GM23338 (cell line): ENCODE results near the gene CCDC80. TPM values are rescaled to one million over a fixed set of nuclear protein-coding genes. Genes with fewer than 3 reads are reported as not detected.
A peak's percentile ranks its signal among the peaks of the same experiment; 100 is the strongest.

ENCODE experiments used
- ATAC-seq: fragments of 200-7000 bp; cut with Tn5 transposase; 3 replicates; pipeline ENCODE4 v1.9.1; 2020
- DNase-seq: peaks from one replicate; pipeline ENCODE4 v3.0.0-alpha.2; 2015; ENCODE audit warnings: low spot score
- H2AFZ ChIP-seq: fragments of 200-600 bp; sonication (generic); 2 replicates; pipeline ENCODE4 v1.8.0; 2016; ENCODE audit warnings: antibody characterized with exemption, mild to moderate bottlenecking, moderate library complexity
- H3F3A ChIP-seq: fragments of 200-600 bp; sonication (generic); replicated peaks from 2 replicates; pipeline ENCODE4 v1.8.0; 2017; ENCODE audit warnings: antibody characterized with exemption, mixed run types, low read depth
- H3K27ac ChIP-seq: fragments of 200-600 bp; sonication (generic); 2 replicates; pipeline ENCODE4 v1.6.1; 2016; ENCODE audit warnings: low read depth
- H3K27me3 ChIP-seq: fragments of 200-600 bp; sonication (generic); 2 replicates; pipeline ENCODE4 v1.8.0; 2016; ENCODE audit warnings: mild to moderate bottlenecking, mixed run types, moderate library complexity; ENCODE audit not compliant: insufficient read depth
- H3K36me3 ChIP-seq: fragments of 200-600 bp; sonication (generic); 2 replicates; pipeline ENCODE4 v1.8.0; 2016; ENCODE audit warnings: mild to moderate bottlenecking; ENCODE audit not compliant: insufficient read depth
- H3K4me1 ChIP-seq: fragments of 200-600 bp; sonication (generic); 2 replicates; pipeline ENCODE4 v1.8.0; 2016; ENCODE audit warnings: mild to moderate bottlenecking, moderate library complexity; ENCODE audit not compliant: insufficient read depth
- H3K4me2 ChIP-seq: fragments of 200-600 bp; sonication (generic); 2 replicates; pipeline ENCODE4 v1.7.1; 2017; ENCODE audit warnings: mixed run types
- H3K4me3 ChIP-seq: fragments of 200-600 bp; sonication (generic); 2 replicates; pipeline ENCODE4 v1.6.1; 2016; ENCODE audit warnings: mixed run types
- H3K79me2 ChIP-seq: fragments of 200-600 bp; sonication (generic); replicated peaks from 2 replicates; pipeline ENCODE4 v1.8.0; 2017; ENCODE audit warnings: mild to moderate bottlenecking; ENCODE audit not compliant: insufficient read depth
- H3K9me2 ChIP-seq: fragments of 200-600 bp; sonication (generic); 2 replicates; pipeline ENCODE4 v1.8.0; 2017; ENCODE audit not compliant: insufficient read depth
- H4K20me1 ChIP-seq: fragments of 200-600 bp; sonication (generic); replicated peaks from 2 replicates; pipeline ENCODE4 v1.8.0; 2017; ENCODE audit warnings: mild to moderate bottlenecking; ENCODE audit not compliant: insufficient read depth
- H3K27ac Mint-ChIP-seq: 2 replicates; pipeline ENCODE4 v1.8.0; 2020; ENCODE audit warnings: inconsistent platforms, mild to moderate bottlenecking, moderate library complexity, mixed read lengths
- H3K27me3 Mint-ChIP-seq: 3 replicates; pipeline ENCODE4 v1.8.0; 2022; ENCODE audit warnings: low read depth, mild to moderate bottlenecking, moderate library complexity, mixed read lengths, inconsistent platforms; ENCODE audit not compliant: insufficient read depth, poor library complexity
- H3K36me3 Mint-ChIP-seq: 3 replicates; pipeline ENCODE4 v1.8.0; 2021; ENCODE audit warnings: low read depth, mild to moderate bottlenecking, inconsistent platforms, moderate library complexity, mixed read lengths
- H3K4me1 Mint-ChIP-seq: 3 replicates; pipeline ENCODE4 v1.8.0; 2020; ENCODE audit warnings: mild to moderate bottlenecking, inconsistent platforms, mixed read lengths
- H3K4me3 Mint-ChIP-seq: 3 replicates; pipeline ENCODE4 v1.8.0; 2021; ENCODE audit warnings: moderate library complexity, mild to moderate bottlenecking, inconsistent platforms, mixed read lengths
- H3K9me3 Mint-ChIP-seq: 3 replicates; pipeline ENCODE4 v1.8.0; 2020; ENCODE audit warnings: moderate library complexity, mild to moderate bottlenecking, inconsistent platforms, mixed read lengths
- JUNB ChIP-seq: IDR thresholded peaks from one replicate; pipeline ENCODE4 v1.6.1; 2016; ENCODE audit warnings: antibody characterized with exemption; ENCODE audit not compliant: unreplicated experiment
- STAT1 ChIP-seq: IDR thresholded peaks from one replicate; pipeline ENCODE4 v1.6.1; 2016; ENCODE audit warnings: antibody characterized with exemption; ENCODE audit not compliant: unreplicated experiment
- ZNF114 ChIP-seq: fragments of 250-450 bp; sonication (Bioruptor Pico); IDR thresholded peaks from 2 replicates; pipeline ENCODE4 v1.5.0; 2020; ENCODE audit warnings: mild to moderate bottlenecking, moderate library complexity
- ZNF331 ChIP-seq: fragments of 250-450 bp; sonication (Bioruptor Pico); IDR thresholded peaks from 2 replicates; pipeline ENCODE4 v1.5.0; 2020; ENCODE audit warnings: low read depth, mild to moderate bottlenecking, moderate library complexity
- polyA plus RNA-seq: library from polyadenylated mRNA; unstranded; fragments of >200 nt; fragmentation: Nextera tagmentation; extraction: Ambion mirVana; gene quantifications from 2 replicates; pipeline ENCODE4 v1.2.1, GENCODE V29; 2016
- total RNA-seq: library from RNA; depleted of rRNA; stranded (reverse); fragments of >200 nt; shearing (Covaris generic); gene quantifications from 2 replicates; pipeline ENCODE4 v1.2.3, GENCODE V29; 2014
- TF ChIP-seq, protein P1 (sequence below): fragments of 250-450 bp; sonication (Bioruptor Pico); IDR thresholded peaks from 2 replicates; pipeline ENCODE4 v1.5.0; 2020; ENCODE audit warnings: mild to moderate bottlenecking, moderate library complexity
- TF ChIP-seq, protein P2 (sequence below): IDR thresholded peaks from 2 replicates; pipeline ENCODE4 v1.6.1; 2016; ENCODE audit warnings: antibody characterized with exemption
- TF ChIP-seq, protein P3 (sequence below), 2 experiments: fragments of 200-600 bp in 1 of 2; sonication (generic) in 1 of 2; conservative IDR thresholded peaks; 2 replicates each; pipeline versions ENCODE4 v1.5.1 to v1.6.1; 2016 to 2017; ENCODE audit warnings: antibody characterized with exemption in 2 of 2, low read depth in 2 of 2, mild to moderate bottlenecking in 2 of 2, moderate library complexity in 1 of 2

The CCDC80 gene
- total and polyA plus RNA-seq, 2 experiments from 2014 or later: 5.4 to 6.7 TPM

- TF ChIP-seq, protein P1, sequence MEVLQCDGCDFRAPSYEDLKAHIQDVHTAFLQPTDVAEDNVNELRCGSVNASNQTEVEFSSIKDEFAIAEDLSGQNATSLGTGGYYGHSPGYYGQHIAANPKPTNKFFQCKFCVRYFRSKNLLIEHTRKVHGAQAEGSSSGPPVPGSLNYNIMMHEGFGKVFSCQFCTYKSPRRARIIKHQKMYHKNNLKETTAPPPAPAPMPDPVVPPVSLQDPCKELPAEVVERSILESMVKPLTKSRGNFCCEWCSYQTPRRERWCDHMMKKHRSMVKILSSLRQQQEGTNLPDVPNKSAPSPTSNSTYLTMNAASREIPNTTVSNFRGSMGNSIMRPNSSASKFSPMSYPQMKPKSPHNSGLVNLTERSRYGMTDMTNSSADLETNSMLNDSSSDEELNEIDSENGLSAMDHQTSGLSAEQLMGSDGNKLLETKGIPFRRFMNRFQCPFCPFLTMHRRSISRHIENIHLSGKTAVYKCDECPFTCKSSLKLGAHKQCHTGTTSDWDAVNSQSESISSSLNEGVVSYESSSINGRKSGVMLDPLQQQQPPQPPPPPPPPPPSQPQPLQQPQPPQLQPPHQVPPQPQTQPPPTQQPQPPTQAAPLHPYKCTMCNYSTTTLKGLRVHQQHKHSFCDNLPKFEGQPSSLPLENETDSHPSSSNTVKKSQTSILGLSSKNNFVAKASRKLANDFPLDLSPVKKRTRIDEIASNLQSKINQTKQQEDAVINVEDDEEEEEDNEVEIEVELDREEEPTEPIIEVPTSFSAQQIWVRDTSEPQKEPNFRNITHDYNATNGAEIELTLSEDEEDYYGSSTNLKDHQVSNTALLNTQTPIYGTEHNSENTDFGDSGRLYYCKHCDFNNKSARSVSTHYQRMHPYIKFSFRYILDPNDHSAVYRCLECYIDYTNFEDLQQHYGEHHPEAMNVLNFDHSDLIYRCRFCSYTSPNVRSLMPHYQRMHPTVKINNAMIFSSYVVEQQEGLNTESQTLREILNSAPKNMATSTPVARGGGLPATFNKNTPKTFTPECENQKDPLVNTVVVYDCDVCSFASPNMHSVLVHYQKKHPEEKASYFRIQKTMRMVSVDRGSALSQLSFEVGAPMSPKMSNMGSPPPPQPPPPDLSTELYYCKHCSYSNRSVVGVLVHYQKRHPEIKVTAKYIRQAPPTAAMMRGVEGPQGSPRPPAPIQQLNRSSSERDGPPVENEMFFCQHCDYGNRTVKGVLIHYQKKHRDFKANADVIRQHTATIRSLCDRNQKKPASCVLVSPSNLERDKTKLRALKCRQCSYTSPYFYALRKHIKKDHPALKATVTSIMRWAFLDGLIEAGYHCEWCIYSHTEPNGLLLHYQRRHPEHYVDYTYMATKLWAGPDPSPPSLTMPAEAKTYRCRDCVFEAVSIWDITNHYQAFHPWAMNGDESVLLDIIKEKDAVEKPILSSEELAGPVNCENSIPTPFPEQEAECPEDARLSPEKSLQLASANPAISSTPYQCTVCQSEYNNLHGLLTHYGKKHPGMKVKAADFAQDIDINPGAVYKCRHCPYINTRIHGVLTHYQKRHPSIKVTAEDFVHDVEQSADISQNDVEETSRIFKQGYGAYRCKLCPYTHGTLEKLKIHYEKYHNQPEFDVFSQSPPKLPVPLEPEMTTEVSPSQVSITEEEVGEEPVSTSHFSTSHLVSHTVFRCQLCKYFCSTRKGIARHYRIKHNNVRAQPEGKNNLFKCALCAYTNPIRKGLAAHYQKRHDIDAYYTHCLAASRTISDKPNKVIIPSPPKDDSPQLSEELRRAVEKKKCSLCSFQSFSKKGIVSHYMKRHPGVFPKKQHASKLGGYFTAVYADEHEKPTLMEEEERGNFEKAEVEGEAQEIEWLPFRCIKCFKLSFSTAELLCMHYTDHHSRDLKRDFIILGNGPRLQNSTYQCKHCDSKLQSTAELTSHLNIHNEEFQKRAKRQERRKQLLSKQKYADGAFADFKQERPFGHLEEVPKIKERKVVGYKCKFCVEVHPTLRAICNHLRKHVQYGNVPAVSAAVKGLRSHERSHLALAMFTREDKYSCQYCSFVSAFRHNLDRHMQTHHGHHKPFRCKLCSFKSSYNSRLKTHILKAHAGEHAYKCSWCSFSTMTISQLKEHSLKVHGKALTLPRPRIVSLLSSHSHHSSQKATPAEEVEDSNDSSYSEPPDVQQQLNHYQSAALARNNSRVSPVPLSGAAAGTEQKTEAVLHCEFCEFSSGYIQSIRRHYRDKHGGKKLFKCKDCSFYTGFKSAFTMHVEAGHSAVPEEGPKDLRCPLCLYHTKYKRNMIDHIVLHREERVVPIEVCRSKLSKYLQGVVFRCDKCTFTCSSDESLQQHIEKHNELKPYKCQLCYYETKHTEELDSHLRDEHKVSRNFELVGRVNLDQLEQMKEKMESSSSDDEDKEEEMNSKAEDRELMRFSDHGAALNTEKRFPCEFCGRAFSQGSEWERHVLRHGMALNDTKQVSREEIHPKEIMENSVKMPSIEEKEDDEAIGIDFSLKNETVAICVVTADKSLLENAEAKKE (CRISPR knock-in tag): no peak
- TF ChIP-seq STAT1 (no peak), ZNF331 (CRISPR knock-in tag) (no peak), ZNF114 (CRISPR knock-in tag) (no peak), JUNB (no peak)
- TF ChIP-seq, protein P2, sequence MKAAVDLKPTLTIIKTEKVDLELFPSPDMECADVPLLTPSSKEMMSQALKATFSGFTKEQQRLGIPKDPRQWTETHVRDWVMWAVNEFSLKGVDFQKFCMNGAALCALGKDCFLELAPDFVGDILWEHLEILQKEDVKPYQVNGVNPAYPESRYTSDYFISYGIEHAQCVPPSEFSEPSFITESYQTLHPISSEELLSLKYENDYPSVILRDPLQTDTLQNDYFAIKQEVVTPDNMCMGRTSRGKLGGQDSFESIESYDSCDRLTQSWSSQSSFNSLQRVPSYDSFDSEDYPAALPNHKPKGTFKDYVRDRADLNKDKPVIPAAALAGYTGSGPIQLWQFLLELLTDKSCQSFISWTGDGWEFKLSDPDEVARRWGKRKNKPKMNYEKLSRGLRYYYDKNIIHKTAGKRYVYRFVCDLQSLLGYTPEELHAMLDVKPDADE: no peak
These were observed 2.8 kb upstream of the CCDC80 start (continued) for GRCh38 chr3:112643621-112644240.

- Mint-ChIP-seq H3K4me1 (peaks cover 18% of the 10 kb centered on the region), H3K27me3 (no peaks in the 10 kb centered on the region), H3K36me3 (peaks cover 5% of the 10 kb centered on the region; the same call in 1 of the 3 replicates), H3K4me3 (peak overlapping the region; percentile 28; the same call in 2 of the 3 replicates), H3K9me3 (no peaks in the 10 kb centered on the region), H3K27ac (0 out of 2 replicates have a peak overlapping the region, but pooled peaks have one; percentile 21)
- TF ChIP-seq, protein P3, sequence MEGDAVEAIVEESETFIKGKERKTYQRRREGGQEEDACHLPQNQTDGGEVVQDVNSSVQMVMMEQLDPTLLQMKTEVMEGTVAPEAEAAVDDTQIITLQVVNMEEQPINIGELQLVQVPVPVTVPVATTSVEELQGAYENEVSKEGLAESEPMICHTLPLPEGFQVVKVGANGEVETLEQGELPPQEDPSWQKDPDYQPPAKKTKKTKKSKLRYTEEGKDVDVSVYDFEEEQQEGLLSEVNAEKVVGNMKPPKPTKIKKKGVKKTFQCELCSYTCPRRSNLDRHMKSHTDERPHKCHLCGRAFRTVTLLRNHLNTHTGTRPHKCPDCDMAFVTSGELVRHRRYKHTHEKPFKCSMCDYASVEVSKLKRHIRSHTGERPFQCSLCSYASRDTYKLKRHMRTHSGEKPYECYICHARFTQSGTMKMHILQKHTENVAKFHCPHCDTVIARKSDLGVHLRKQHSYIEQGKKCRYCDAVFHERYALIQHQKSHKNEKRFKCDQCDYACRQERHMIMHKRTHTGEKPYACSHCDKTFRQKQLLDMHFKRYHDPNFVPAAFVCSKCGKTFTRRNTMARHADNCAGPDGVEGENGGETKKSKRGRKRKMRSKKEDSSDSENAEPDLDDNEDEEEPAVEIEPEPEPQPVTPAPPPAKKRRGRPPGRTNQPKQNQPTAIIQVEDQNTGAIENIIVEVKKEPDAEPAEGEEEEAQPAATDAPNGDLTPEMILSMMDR (conservative IDR thresholded peaks at IDR 0.05; ENCODE audit: low read depth in 2 of 2): peak; percentile 84 to 98
- TF ChIP-seq, protein P2: no peak
- TF ChIP-seq JUNB: no peak
- no peaks in the 10 kb centered on the region for H3K36me3 ChIP-seq
- peaks cover 4% of the 10 kb centered on the region; the same call in 1 of the 2 replicates for H3K9me2 ChIP-seq
- H3K27me3 ChIP-seq: no peaks in the 10 kb centered on the region
- peaks cover 53% of the 10 kb centered on the region for H3K4me1 ChIP-seq
- peak overlapping the region; percentile 58 for H3K4me2 ChIP-seq
- H3F3A ChIP-seq: no peaks in the 10 kb centered on the region
- no peaks in the 10 kb centered on the region for H4K20me1 ChIP-seq
- H3K79me2 ChIP-seq: no peaks in the 10 kb centered on the region
- H3K27ac ChIP-seq: no peak overlapping the region
- ATAC-seq: peak; percentile 89
- peak; percentile 96 for DNase-seq
- peak overlapping the region; percentile 15; the same call in 1 of the 2 replicates for H3K4me3 ChIP-seq
- peak overlapping the region; percentile 1; the same call in 1 of the 2 replicates for H2AFZ ChIP-seq
These were observed 2.1 kb upstream of the CCDC80 start for GRCh38 chr3:112642912-112643506.
